GM19397 (cell line): ENCODE results near the gene FRMD3.

Experiments used
- ATAC-seq: cut with Tn5 transposase; IDR thresholded peaks from one replicate; pipeline ENCODE4 v1.9.1; 2021; ENCODE audit warnings: mild to moderate bottlenecking, moderate library complexity; ENCODE audit not compliant: unreplicated experiment

FRMD3 gene

DNA sequence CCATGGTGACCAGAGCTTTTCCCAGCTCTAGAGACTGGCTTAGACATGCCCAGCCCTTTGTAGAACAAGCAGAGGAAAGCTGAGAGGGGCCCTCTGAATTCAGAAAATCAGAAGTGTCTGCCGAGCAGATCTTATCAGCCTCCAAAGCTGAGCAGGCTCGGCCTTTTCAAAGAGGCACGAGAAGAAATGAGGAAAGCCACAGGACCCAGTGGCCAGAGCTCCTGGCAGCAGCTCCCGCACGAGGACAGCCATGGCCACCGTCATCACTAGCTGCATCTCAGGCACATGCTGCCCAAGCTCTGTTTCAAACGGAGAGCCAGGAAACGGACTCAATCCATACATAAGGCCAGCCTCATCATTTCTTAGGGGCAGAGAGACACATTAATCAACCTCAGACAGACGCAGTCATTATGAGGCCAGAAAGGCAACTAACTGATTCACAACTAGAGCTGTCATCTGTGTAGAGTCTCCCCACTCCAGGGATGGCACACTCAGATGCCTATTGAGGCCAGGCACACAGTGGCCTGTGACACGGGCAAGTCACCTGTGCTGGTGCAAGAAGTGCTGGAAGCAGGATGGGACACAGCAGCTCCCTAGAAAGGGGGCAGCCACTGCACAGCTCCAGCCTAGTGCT, 194.7 kb downstream of the FRMD3 start:
- no peak for ATAC-seq

DNA sequence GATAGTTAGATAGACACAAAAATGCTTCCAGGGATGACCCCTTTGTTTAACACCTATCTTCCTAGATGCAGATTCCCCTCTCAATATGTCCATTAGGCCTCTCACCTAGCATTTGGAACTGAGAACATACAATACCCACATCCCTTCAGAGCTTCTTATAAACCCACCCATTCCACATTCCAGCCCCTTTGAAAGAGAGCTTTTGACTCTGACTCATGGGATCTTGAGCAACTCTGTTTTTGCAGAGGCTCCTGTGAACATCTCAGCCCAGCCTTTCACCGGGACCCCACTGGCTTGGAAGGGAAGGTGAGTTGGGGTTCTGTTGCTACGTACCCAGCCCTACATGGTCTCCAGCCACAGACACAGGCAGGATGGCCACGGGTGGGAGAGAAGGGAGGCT, 195.5 kb downstream of the FRMD3 start:
- ATAC-seq: no peak

DNA sequence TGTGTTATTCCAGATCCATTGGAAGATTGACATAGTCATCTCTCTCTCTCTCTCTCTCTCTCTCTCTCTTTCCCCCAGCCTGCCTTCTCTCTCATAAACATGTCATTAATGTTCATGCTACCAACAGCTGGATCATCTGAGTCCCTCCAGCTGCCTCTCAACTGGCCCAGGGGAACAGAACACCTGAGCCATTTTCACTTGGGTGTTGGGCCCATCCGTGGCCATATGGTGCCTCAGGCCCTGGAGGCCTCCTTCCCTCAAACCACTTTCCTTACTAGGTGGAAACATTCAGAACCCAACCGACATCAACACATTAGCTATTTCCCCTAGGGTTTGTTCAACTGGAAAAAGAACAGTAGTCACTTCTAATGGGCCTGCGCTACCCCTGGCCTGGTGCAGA, 196.2 kb downstream of the FRMD3 start:
- no peak for ATAC-seq

DNA sequence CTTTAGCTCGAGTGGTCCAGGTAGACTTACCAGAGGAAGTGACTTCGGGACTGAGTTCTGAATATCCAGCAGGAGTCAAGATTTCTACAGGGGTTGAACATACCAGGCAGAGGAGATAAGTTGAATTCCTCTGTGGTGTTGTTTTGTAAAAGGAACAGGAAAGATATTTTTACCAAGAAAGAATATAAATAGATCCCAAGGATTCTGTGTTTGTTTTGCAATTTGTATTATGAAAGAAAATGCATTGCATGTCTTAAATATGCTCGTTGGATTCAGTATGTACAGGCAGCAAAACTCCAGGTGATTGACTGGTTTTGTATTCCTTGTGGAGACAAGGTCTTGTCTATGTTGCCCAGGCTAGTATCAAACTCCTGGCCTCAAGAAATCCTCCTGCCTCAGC, 197.8 kb downstream of the FRMD3 start:
- no peak for ATAC-seq

DNA sequence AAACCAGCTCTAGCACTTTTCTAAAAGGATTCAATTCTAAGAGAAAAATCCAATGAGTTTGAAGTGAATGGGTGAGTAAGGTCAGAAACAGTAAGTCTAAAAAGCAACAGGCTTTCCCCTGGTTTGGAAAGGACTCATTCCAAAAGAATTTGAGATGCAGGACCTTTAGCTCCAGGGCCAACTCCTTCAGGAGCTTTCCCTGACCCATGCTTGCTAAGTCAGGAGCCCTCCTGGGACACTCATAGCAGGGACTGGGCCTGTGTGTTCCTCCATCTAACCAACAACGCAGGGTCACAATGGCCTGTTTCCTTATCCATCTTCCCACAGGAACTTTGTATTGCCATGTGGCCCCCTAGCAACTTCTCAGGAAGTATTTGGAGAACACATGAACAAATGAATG, 198.8 kb downstream of the FRMD3 start:
- ATAC-seq: no peak

DNA sequence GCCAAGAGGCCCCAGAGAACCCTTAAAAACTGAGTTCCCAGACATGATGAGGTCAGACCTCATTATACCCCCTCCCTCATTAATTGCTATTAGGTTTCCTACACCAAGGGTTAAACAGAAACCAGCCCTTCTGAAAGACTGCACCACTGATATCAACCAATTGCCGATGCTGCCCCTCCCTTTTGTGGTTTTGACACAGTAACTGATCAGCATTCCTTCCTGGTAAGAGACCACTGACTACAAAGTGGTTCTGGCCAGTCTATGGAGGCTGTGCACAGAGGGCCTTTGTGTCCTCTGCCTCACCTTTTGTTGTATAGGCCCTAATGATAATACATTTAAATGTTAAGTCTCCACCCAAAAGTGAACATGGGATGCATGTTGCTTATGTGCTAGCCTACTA, 201.5 kb downstream of the FRMD3 start:
- ATAC-seq: no peak

DNA sequence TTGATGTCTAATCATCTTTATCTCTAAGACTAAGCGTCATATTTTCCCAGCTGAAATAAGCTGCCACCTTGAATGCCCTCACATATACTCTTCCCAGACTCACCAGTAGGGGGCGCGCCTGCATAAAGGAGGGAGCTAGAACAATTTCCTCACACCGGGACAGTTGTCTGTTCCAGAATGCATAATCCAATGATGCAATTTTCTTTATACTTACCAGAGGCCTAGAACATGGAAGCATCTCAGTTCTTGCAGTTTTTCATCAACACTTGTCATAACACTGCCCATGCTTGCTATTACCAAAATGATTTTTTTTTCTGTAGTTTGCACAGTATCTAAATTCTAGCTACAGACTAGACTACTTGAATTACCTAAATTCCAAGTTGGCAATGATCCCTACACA, 203.9 kb downstream of the FRMD3 start:
- ATAC-seq: peak; percentile 58

DNA sequence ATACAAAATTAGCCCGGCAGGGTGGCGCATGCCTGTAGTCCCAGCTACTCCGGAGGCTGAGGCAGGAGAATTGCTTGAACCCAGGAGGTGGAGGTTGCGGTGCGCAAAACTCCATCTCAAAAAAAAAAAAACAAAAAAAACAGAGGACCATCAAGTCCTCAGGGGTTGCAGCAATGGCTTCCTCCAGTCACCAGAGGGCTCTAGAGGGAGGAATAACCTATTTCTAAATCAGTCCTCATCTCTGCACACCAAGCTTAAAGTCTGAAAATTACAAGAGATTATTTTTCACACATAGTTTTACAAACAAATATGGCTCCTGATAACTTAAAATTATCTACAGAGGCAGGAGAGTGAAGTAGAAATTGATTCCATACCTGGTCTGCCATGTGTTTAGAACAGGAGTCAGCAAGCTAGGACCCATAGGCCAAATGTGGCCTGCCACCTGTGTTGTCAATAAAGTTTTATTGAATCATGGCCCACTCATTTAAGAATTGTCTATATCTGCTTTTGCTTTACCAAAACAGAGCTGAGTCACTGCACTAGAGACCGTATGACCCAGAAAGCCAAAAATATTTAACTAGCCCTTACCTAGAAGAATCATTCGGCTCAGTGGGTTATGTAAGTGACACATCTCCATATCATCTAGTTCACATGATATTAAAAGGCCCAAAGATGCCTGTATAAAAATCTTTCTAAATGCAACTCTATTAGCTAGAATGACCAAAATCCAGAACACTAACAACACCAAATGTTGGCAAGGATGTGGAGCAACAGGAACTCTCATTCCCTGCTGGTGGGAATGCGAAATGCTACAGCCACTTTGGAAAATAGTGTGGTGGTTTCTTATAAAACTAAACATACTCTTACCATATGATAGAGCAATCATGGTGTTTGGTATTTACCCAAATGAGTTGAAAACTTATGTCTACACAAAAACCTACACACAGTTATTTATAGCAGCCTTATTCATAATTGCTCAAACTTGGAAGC, 207.7 kb downstream of the FRMD3 start:
- ATAC-seq: no peak

DNA sequence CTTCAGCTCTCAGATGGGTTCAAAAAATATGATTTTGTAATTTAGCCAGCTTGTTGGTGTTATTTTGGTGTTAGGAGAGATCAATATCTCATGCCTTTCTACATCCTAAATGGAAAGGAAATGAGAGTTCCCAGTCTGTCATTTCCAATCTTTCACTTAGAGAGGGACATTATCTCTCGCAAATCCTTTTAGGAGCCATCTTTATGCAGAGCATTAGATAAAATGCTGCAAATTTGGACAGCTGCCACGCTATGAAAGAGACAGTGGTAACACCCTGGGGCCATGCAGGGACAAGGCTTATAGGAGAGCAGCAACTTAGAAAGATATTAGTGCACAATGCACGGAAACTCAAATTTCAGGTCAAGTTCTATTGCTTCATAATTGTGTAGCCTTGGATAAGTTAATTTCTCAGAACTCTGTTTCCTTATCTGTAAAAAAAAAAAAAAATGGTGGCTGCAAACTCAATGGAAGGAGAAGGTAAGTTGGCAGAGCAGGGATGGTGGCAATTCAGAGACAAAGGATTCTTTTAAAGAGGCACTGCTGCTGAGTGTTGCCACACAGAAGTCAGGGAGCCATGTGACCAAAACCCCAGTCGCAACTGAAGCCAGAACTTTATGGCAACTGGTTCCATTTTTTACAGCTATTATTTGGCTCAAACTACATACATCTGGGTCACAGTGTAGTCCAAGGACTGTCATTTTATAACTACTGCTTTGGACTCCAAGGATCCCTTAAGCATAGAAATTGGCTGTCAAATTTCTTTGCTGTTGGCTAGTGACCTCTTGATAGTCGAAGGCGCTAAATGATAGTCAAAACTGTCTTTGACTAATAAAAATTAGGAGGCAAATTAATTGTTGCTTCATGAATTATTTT, 210.2 kb downstream of the FRMD3 start:
- ATAC-seq: no peak

DNA sequence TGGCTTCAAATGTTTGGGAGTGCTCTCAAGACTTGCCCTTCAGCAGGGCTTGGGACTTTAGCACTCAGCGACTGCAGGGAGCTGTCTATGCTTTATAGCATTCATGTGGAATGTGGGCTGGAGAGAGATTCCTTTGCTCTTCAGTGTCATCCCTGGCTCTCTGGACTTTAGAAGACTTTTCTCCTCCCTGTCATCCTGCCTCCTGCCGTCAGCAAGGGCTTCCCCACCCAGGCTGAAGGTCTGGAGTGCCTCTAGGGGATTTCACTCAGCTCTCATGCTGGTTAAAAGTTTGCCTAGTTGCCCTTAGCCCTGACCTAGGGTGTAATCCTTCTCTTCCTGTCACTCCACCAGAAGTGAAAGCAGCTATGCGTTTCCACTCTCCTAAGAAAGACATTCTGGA, 210.9 kb downstream of the FRMD3 start:
- ATAC-seq: no peak

DNA sequence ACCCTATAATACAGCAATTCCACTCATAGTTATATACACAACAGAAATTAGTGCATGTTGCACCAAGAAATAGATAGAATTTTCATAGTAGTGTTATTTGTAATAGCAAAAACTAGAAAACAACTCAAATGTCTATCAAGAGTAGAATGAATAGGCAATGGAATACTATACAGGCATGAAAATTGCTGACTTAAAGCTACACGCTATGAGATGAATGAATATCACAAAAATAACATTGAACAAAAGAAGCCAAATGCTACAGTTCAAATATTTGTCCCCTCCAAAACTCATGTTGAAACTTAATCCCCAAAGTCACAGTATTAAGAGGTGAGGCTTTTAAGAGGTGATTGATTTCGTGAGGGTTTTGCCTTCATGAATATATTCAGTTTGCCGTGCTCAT, 215.1 kb downstream of the FRMD3 start:
- no peak for ATAC-seq

DNA sequence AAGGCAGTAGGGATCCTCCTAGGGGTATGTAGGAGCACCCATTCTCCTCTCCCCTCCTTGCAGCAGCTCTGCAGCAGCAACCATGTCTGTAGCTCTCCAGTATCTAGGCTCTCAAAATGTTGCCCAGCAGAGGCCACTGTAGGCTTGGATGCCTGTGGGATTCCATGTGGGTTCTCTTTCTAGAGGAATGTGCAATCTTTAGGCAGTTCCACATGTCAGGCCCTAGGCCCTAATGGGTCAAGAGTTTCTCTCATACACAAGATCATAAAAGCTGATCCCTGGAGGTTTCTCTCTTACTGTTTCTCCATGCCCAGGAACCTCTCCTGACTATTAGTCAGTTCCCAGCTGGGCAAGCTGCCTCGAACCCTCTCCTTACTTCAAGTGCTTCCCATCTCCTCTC, 215.8 kb downstream of the FRMD3 start:
- ATAC-seq: no peak

DNA sequence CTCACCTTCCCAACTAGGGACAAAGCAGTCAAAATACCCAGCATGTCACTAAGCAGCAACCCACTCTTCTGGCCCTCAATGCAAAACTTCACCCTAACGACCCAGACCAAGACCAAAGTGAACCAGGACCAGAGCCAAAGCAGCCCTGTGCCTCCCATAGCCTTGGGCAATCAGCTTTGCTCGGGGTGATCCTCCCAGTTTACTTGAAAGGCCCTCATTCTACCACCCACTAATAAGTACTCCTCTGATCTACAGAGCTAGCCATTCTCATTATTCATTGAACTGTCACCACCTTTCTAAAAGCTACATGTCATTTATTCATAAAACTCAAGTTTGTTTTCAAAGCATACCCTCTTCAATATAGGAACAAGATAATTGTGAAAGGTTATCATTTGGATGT, 221.0 kb downstream of the FRMD3 start:
- ATAC-seq: no peak

DNA sequence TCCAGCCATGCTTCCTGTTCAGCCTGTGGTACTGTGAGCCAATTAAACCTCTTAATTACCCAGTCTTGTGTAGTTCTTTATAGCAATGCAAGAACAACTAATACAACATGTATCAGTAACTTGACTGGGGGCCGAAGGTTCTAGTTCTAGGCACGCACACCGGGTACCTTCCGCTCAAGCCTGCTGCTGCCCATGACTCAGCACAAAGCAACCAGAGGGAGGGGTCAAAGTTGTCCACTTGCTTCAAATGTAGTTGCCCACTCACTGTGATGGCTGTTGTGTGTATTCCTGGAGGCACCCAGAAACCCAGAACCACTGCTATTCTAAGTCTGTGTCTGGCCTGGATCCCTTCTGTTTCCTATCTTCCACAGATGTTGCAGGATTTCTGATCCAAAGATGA, 222.6 kb downstream of the FRMD3 start:
- ATAC-seq: no peak

DNA sequence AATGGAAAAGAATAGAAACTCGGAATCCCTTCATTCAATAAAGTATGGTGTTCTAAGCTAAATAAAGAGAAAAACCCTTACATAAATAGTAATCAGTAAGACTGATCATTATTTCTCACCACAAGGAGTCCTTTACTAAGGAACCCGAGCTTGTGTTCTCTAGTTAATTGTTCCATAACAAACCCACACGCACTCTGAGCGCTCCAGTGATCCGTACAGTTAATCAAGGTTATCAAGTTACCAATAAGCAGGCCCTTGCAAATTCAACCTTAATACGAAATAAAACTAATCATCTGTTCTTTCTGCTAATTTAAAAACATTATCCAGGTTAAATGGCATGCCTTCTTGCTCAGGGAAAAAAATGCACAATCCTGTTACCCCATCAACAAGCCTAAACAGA, 224.4 kb downstream of the FRMD3 start:
- no peak for ATAC-seq

DNA sequence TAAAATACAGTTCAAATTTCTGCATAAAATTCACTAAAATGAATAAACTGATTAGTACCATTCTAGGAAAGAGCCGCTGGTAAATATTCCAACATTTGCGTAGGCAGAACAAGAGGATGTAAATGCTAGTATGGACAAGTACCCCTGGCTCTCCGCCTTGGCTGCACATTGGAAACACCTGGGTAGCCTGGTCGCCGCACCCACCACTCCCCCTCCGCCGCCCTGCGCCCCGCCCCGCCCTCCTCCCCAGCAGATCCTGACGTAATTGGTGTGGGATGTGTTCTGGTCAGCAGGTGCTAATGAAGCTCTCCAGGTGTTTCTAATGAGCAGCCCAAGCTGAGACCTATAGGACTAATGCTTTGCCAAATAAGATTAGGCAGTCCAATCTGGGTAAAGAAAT, 225.7 kb downstream of the FRMD3 start:
- no peak for ATAC-seq

DNA sequence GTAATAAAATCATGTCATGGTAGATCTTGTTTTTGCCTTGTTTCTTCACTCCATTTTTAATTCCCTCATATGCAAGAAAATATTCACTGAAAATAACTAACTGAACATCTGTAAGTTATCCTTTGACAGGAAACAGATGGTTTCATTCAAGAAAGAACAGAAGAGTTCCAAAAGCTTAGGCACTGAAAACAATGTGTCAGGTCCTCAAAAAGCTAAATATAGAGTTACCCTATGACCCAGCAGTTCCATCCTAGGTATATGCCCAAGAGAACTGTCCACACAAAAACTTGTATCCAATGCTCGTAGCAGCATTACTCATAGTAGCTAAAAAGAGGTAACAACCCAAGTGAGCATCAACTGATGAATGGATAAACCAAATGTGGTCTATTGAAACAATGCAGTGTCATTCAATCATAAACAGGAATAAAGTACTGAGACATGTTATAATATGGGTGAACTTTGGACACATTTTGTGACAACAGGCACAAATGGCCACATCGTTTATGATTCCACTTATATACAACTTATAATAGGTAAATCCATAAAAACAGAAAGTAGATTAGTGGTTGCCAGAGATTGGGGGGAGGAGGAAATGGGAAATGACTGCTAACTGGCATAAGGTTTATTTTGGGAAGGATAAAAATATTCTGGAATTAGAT, 231.0 kb downstream of the FRMD3 start:
- ATAC-seq: no peak

DNA sequence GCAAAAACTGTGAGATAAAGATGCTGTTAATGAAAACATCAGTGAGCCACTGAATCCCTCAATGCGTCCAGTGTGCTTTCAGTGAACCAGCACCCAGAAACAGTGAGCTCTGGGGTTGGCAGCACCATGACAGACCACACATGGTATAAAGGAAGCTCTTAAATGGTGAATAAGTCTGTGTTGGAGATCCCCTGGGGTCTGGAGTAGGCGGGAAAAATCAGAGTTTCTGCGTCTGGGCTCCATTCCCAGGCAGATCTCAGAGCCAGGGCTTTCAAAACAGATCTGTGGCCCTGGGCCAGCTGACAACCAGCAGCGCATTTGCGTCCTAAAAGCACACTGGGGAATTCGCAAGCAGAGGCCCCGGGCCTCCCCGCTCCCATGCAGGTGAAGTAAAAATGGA, 233.5 kb downstream of the FRMD3 start:
- no peak for ATAC-seq

DNA sequence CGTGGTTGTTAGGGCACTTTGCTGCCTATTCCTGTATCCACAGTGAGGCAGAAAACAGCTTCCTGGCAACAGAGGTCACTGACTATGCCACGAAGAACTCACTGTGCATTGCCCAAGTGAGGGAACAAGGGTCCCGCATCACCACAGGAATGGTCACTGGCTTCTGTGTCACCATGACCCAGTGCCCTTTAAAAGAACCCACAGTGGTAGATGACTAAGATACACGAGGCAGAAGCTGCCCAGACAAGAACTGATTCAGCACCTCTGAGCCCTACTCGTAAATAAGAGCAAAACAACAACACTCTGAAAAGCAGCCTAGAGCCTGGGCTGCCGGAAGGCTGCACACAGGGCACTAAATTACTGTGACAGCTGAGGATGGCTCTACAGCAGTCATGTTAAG, 238.6 kb downstream of the FRMD3 start:
- no peak for ATAC-seq

DNA sequence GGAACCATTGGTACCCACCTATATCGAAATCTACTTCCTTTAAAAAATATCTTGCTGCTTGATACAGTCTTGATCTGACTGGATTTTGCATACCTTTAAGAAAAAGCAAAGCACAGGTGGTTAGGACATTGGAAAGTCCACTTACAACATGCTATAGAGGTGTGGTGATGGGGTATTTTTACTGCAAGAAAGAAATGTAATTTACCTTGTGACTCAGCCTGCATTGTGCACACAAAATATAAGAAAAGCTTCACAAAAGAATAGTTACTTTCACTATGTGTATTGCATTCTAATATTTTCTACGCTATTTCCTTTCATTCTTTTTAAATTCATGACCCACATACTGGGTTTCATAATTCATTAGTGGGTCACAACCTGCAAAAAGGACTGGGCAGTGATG, 239.1 kb downstream of the FRMD3 start:
- ATAC-seq: no peak

DNA sequence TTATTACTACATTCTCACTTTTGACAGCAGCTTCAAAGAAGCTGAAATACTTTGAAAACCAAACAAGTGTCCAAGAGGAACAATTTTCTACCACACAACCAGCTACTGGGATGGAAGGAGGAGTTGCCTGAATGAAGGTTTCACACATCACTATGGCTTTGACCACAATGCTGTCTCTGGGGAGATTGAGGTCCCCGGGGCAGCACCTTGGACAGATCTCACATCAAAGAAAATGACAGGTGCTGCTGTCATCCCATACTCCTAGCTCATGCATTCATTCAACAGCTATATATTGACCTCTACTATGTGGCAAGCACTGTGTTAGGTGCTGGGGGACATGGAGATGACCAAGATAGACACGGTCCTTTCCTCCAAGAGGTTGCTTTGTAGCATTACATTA, 242.1 kb downstream of the FRMD3 start:
- ATAC-seq: peak; percentile 55
